Endothelial cell of umbilical vein (primary cell): ENCODE data around the gene BCL11B. TPM values are rescaled to one million over a fixed set of nuclear protein-coding genes. Genes with fewer than 3 reads are reported as not detected.

Experiments used
- BruUV-seq: library from RNA; stranded (reverse); fragments of 400-500 nt; replicated peaks from 2 replicates; lab custom pipeline; 2021; lab: Mats Ljungman, UMichigan
- CTCF ChIA-PET: fragments of 300-600, 350-600 bp; sonication (Branson Sonifier 250); formaldehyde crosslinking; loops from one replicate; lab custom pipeline; 2021; ENCODE audit warnings: antibody characterized with exemption, inconsistent platforms; lab: Charles Lee
- POLR2A ChIA-PET: fragments of 300-600, 350-600 bp; sonication (Branson Sonifier 250); formaldehyde crosslinking; loops from one replicate; lab custom pipeline; 2021; ENCODE audit warnings: antibody characterized with exemption, inconsistent platforms; lab: Charles Lee
- DNase-seq: peaks from one replicate; pipeline ENCODE4 v3.0.0-alpha.2; 2011; ENCODE audit warnings: low read depth, low spot score
- FAIRE-seq: peaks from 2 replicates; lab custom pipeline; 2011; peaks lifted over from hg19 to GRCh38; lab: Jason Lieb, UNC
- H2AFZ ChIP-seq: 2 replicates; pipeline ENCODE4 v1.6.0; 2012; ENCODE audit warnings: low read depth, low read length, control low read depth, inconsistent platforms
- H3K27ac ChIP-seq: 2 replicates; pipeline ENCODE4 v1.5.1; 2011; ENCODE audit warnings: low read depth, mild to moderate bottlenecking, control low read depth, low read length, moderate library complexity; ENCODE audit not compliant: insufficient read depth
- H3K27me3 ChIP-seq, 2 experiments: 2 replicates each; pipeline versions ENCODE4 v1.6.0 to v1.6.1; 2011; ENCODE audit warnings: low read length in 2 of 2, mixed read lengths in 1 of 2; ENCODE audit not compliant: control insufficient read depth in 2 of 2, insufficient read depth in 2 of 2
- H3K36me3 ChIP-seq, 2 experiments: 2 replicates in 1 of 2; 3 replicates in 1 of 2; pipeline ENCODE4 v1.5.1; 2011; ENCODE audit warnings: low read length in 2 of 2, mild to moderate bottlenecking in 1 of 2, moderate library complexity in 1 of 2; ENCODE audit not compliant: control insufficient read depth in 2 of 2, insufficient read depth in 2 of 2; ENCODE audit errors: extremely low read depth in 1 of 2
- H3K4me1 ChIP-seq: 3 replicates; pipeline ENCODE4 v1.5.1; 2011; ENCODE audit warnings: mild to moderate bottlenecking, low read length; ENCODE audit not compliant: control insufficient read depth, insufficient read depth; ENCODE audit errors: extremely low read depth
- H3K4me2 ChIP-seq: 2 replicates; pipeline ENCODE4 v1.6.1; 2011; ENCODE audit warnings: low read length, control low read depth, mixed read lengths; ENCODE audit not compliant: insufficient read depth
- H3K4me3 ChIP-seq, 3 experiments: fragments of 200-600 bp in 1 of 3; sonication (generic), shearing (Covaris generic) in 1 of 3; replicated peaks in 1 of 3; 2 replicates each; pipeline ENCODE4 v1.5.1; 2011 to 2016; ENCODE audit warnings: control low read depth in 3 of 3, low read length in 3 of 3, mild to moderate bottlenecking in 2 of 3, inconsistent platforms in 1 of 3, low read depth in 1 of 3, moderate library complexity in 1 of 3; ENCODE audit not compliant: insufficient read depth in 1 of 3
- H3K79me2 ChIP-seq: 2 replicates; pipeline ENCODE4 v1.6.0; 2012; ENCODE audit warnings: low read length, inconsistent platforms; ENCODE audit not compliant: control insufficient read depth, insufficient read depth
- H3K9ac ChIP-seq: replicated peaks from 2 replicates; pipeline ENCODE3; 2011; ENCODE audit warnings: low read length, control low read depth; ENCODE audit not compliant: insufficient read depth; ENCODE audit errors: extremely low read depth
- H3K9me1 ChIP-seq: replicated peaks from 3 replicates; pipeline ENCODE4 v1.6.0; 2011; ENCODE audit warnings: mild to moderate bottlenecking, low read length; ENCODE audit not compliant: control insufficient read depth, insufficient read depth; ENCODE audit errors: extremely low read depth
- H3K9me3 ChIP-seq: replicated peaks from 2 replicates; pipeline ENCODE4 v1.5.1; 2012; ENCODE audit warnings: low read length, inconsistent platforms; ENCODE audit not compliant: control insufficient read depth, insufficient read depth
- H4K20me1 ChIP-seq: replicated peaks from 2 replicates; pipeline ENCODE3; 2011; ENCODE audit warnings: mild to moderate bottlenecking, low read length; ENCODE audit not compliant: control insufficient read depth, insufficient read depth; ENCODE audit errors: extremely low read depth
- CTCF ChIP-seq, 2 donors: IDR thresholded peaks; 1 replicate in 1 of 2; 2 replicates in 1 of 2; pipeline ENCODE4 v1.5.1; 2011; ENCODE audit warnings: low read length in 2 of 2, mild to moderate bottlenecking in 2 of 2, moderate library complexity in 2 of 2, control low read depth in 1 of 2, inconsistent platforms in 1 of 2, low read depth in 1 of 2; ENCODE audit not compliant: insufficient read depth in 1 of 2; ENCODE audit errors: extremely low read depth in 1 of 2
- EZH2 ChIP-seq: IDR thresholded peaks from 2 replicates; pipeline ENCODE4 v1.6.1; 2012; ENCODE audit warnings: borderline replicate concordance, low read depth, mild to moderate bottlenecking, moderate library complexity, low read length, inconsistent platforms; ENCODE audit not compliant: severe bottlenecking
- FOS ChIP-seq: IDR thresholded peaks from 2 replicates; pipeline ENCODE4 v1.6.1; 2011; ENCODE audit warnings: mild to moderate bottlenecking, low read length, moderate library complexity, borderline replicate concordance; ENCODE audit not compliant: insufficient read depth
- GATA2 ChIP-seq: IDR thresholded peaks from 2 replicates; pipeline ENCODE4 v1.7.0; 2011; ENCODE audit warnings: low read depth, mild to moderate bottlenecking, moderate library complexity, mixed read lengths, low read length; ENCODE audit not compliant: insufficient read length, insufficient read depth
- JUN ChIP-seq: IDR thresholded peaks from 2 replicates; pipeline ENCODE4 v1.6.1; 2011; ENCODE audit warnings: borderline replicate concordance, low read depth; ENCODE audit not compliant: insufficient read length, insufficient read depth
- MYC ChIP-seq: IDR thresholded peaks from one replicate; pipeline ENCODE4 v1.6.1; 2011; ENCODE audit warnings: mild to moderate bottlenecking, low read depth, low read length
- POLR2A ChIP-seq: IDR thresholded peaks from 2 replicates; pipeline ENCODE4 v1.6.1; 2012; ENCODE audit warnings: low read depth, mild to moderate bottlenecking, control low read depth, low read length
- POLR2AphosphoS5 ChIP-seq: IDR thresholded peaks from 2 replicates; pipeline ENCODE4 v1.6.1; 2012; ENCODE audit warnings: low read depth, mild to moderate bottlenecking, control low read depth, low read length, moderate library complexity; ENCODE audit not compliant: insufficient read depth
- dilution Hi-C: fragments of 300-500 bp; cut with MboI; formaldehyde crosslinking; loops from one replicate; pipeline ENCODE4 v1.15.0; 2019; ENCODE audit warnings: low sequenced_read_pairs; ENCODE audit not compliant: extremely low pct_ligation_motif_present
- intact Hi-C: fragments of 100-400 bp; cut with micrococcal nuclease; formaldehyde crosslinking; loops from one replicate; pipeline ENCODE4 v1.10.0; 2022
- polyA plus RNA-seq, 4 experiments: library from polyadenylated mRNA; depleted of rRNA in 3 of 4; stranded (reverse) in 3 of 4; unstranded in 1 of 4; fragments of >200 nt; gene quantifications; 2 replicates each; pipeline versions ENCODE4 v1.2.1 to v1.2.3, GENCODE V29; 2011 to 2012; ENCODE audit warnings: missing spikeins in 1 of 4
- total RNA-seq: library from RNA; stranded (reverse); gene quantifications from 2 replicates; pipeline ENCODE4 v1.2.3, GENCODE V29; 2021
- TF ChIP-seq, protein P1 (sequence below): IDR thresholded peaks from 2 replicates; pipeline ENCODE4 v1.6.1; 2011; ENCODE audit not compliant: insufficient read depth, insufficient read length

The BCL11B gene
- total and polyA plus RNA-seq, 2 donors (not counting 3 experiments of a cell fraction or from before 2014, with no cell fraction given), result 0.03 to 0.07 TPM

GRCh38 chr14:99262977-99263448 lies 9.0 kb downstream of the BCL11B start:
- BruUV-seq, result no TSS peak
- no peaks in the 10 kb centered on the region for H4K20me1 ChIP-seq
- no peak overlapping the region for H3K4me2 ChIP-seq
- H3K27ac ChIP-seq, result no peak overlapping the region
- FAIRE-seq, result no peak
- no peaks in the 10 kb centered on the region for H3K36me3 ChIP-seq
- no peak overlapping the region for H2AFZ ChIP-seq
- DNase-seq, result no peak
- no peaks in the 10 kb centered on the region for H3K9me3 ChIP-seq
- H3K79me2 ChIP-seq, result no peaks in the 10 kb centered on the region
- peaks cover 20 to 31% of the 10 kb centered on the region in 2 experiments for H3K27me3 ChIP-seq
- no peaks in the 10 kb centered on the region for H3K9me1 ChIP-seq
- no peaks in the 10 kb centered on the region for H3K4me1 ChIP-seq
- ChIA-PET CTCF (interaction anchor here (1.2 kb wide), 1 partner anchor 9 kb away, joined by 3 read pairs; the partner anchor contains the start of gene BCL11B), POLR2A (no interaction called here)
- intact Hi-C loops, result no loop called here
- TF ChIP-seq CTCF (IDR thresholded peaks at IDR 0.05; ENCODE audit: extremely low read depth in 1 of 2, insufficient read depth in 1 of 2, low read depth in 1 of 2, low read length in 2 of 2) (no peak), POLR2A (no peak), JUN (no peak), MYC (no peak), GATA2 (no peak), EZH2 (no peak), FOS (no peak), POLR2AphosphoS5 (no peak)
- TF ChIP-seq, protein P1, sequence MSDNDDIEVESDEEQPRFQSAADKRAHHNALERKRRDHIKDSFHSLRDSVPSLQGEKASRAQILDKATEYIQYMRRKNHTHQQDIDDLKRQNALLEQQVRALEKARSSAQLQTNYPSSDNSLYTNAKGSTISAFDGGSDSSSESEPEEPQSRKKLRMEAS, result no peak
- dilution Hi-C loops, result no loop called here
- no peak overlapping the region for H3K4me3 ChIP-seq
- no peak overlapping the region for H3K9ac ChIP-seq
